HCEC 1CT (cell line): ENCODE data around the gene PRR5L.
A peak's percentile ranks its signal among the peaks of the same experiment; 100 is the strongest.
"Not testable (repeated sequence)": the region's sequence is repeated elsewhere in the genome, so short reads cannot be mapped to it uniquely, and the experiment has no call there.

Experiments
- DNase-seq: peaks from one replicate; pipeline ENCODE4 v3.0.0-alpha.2; 2017

Gene PRR5L

GRCh38 chr11:36469881-36470802, 174.1 kb downstream of the PRR5L start:
- no peak for DNase-seq

- DNase-seq, result no peak
Observed at GRCh38 chr11:36471577-36471976, 175.5 kb downstream of the PRR5L start.

- no peak for DNase-seq
Observed at GRCh38 chr11:36475192-36475591, 179.1 kb downstream of the PRR5L start.

GRCh38 chr11:36478700-36479329, 182.7 kb downstream of the PRR5L start:
- DNase-seq, result peak; percentile 41

GRCh38 chr11:36480833-36481232, 184.7 kb downstream of the PRR5L start:
- no peak for DNase-seq

GRCh38 chr11:36483042-36483441, 187.0 kb downstream of the PRR5L start:
- not testable (repeated sequence) for DNase-seq

GRCh38 chr11:36485298-36486002, 189.4 kb downstream of the PRR5L start:
- no peak for DNase-seq

- no peak for DNase-seq
Observed at GRCh38 chr11:36487619-36488018, 191.5 kb downstream of the PRR5L start.

- no peak for DNase-seq
Observed at GRCh38 chr11:36488096-36488495, 192.0 kb downstream of the PRR5L start.

GRCh38 chr11:36490026-36490806, 194.1 kb downstream of the PRR5L start:
- no peak for DNase-seq

GRCh38 chr11:36492724-36493304, 196.7 kb downstream of the PRR5L start:
- peak; percentile 52 for DNase-seq

- DNase-seq, result no peak
Observed at GRCh38 chr11:36493332-36493731, 197.2 kb downstream of the PRR5L start.

GRCh38 chr11:36498721-36499120, 202.6 kb downstream of the PRR5L start:
- DNase-seq, result no peak

GRCh38 chr11:36499315-36499714, 203.2 kb downstream of the PRR5L start:
- DNase-seq, result no peak

- peak; percentile 95 for DNase-seq
Observed at GRCh38 chr11:36500315-36500721, 204.2 kb downstream of the PRR5L start.

- no peak for DNase-seq
Observed at GRCh38 chr11:36501236-36501635, 205.1 kb downstream of the PRR5L start.

GRCh38 chr11:36507824-36508489, 211.9 kb downstream of the PRR5L start:
- DNase-seq, result no peak

- DNase-seq, result no peak
Observed at GRCh38 chr11:36508743-36509142, 212.7 kb downstream of the PRR5L start.

GRCh38 chr11:36509201-36509639, 213.1 kb downstream of the PRR5L start:
- no peak for DNase-seq

- DNase-seq, result peak; percentile 79
Observed at GRCh38 chr11:36509694-36510593, 213.9 kb downstream of the PRR5L start, which contains the start of gene TRAF6. Gene TRAF6 (minus strand): TSS chr11:36510272. CDS start chr11:36501515, 8,757 bp downstream.

GRCh38 chr11:36510594-36510942, 214.5 kb downstream of the PRR5L start:
- DNase-seq, result no peak
